Ishikawa (cell line): ENCODE data around the gene ETV3L.

Experiments
- CEBPB ChIP-seq: IDR thresholded peaks from 2 replicates; pipeline ENCODE4 v1.6.1; 2012
- CREB1 ChIP-seq: IDR thresholded peaks from 2 replicates; pipeline ENCODE4 v1.6.1; 2012; ENCODE audit warnings: low read depth
- EGR1 ChIP-seq: IDR thresholded peaks from 2 replicates; pipeline ENCODE4 v1.6.1; 2012
- EP300 ChIP-seq: IDR thresholded peaks from 2 replicates; pipeline ENCODE4 v1.6.1; 2012; ENCODE audit warnings: borderline replicate concordance
- FOXM1 ChIP-seq: IDR thresholded peaks from 2 replicates; pipeline ENCODE4 v1.6.1; 2012; ENCODE audit warnings: low read depth, borderline replicate concordance
- MAX ChIP-seq: IDR thresholded peaks from 2 replicates; pipeline ENCODE4 v1.6.1; 2012
- NFIC ChIP-seq: IDR thresholded peaks from 2 replicates; pipeline ENCODE4 v1.6.1; 2012
- RAD21 ChIP-seq: IDR thresholded peaks from 2 replicates; pipeline ENCODE4 v1.6.1; 2012; ENCODE audit warnings: low read depth
- REST ChIP-seq: IDR thresholded peaks from 2 replicates; pipeline ENCODE4 v1.6.1; 2012; ENCODE audit warnings: low read depth, mild to moderate bottlenecking
- TAF1 ChIP-seq: IDR thresholded peaks from 2 replicates; pipeline ENCODE4 v1.6.1; 2012; ENCODE audit warnings: low read depth, mild to moderate bottlenecking
- TCF12 ChIP-seq: IDR thresholded peaks from 2 replicates; pipeline ENCODE4 v1.6.1; 2012; ENCODE audit warnings: low read depth
- TEAD4 ChIP-seq: IDR thresholded peaks from 2 replicates; pipeline ENCODE4 v1.6.1; 2012
- USF1 ChIP-seq: IDR thresholded peaks from 2 replicates; pipeline ENCODE4 v1.6.1; 2012
- YY1 ChIP-seq: IDR thresholded peaks from 2 replicates; pipeline ENCODE4 v1.6.1; 2012; ENCODE audit warnings: low read depth
- ZBTB7A ChIP-seq: IDR thresholded peaks from 2 replicates; pipeline ENCODE4 v1.6.1; 2012; ENCODE audit warnings: low read depth

Gene ETV3L

GRCh38 chr1:157090771-157091170 is 8.8 kb downstream of the ETV3L start:
- TF ChIP-seq TCF12 (no peak), EGR1 (no peak), EP300 (no peak), FOXM1 (no peak), TAF1 (no peak), ZBTB7A (no peak), CREB1 (no peak), RAD21 (no peak)

- TF ChIP-seq FOXM1 (no peak), RAD21 (peak; percentile 95)
Measured at GRCh38 chr1:157090196-157090647, 9.4 kb downstream of the ETV3L start.

- no peak for TF ChIP-seq TEAD4
Measured at GRCh38 chr1:157089789-157090188, 9.8 kb downstream of the ETV3L start.

- TF ChIP-seq RAD21: no peak
- TF ChIP-seq USF1: no peak
- TF ChIP-seq CEBPB: no peak
- no peak for TF ChIP-seq TAF1
- TF ChIP-seq CREB1: no peak
- TF ChIP-seq FOXM1: no peak
- TF ChIP-seq EGR1: no peak
- TF ChIP-seq REST: no peak
Measured at GRCh38 chr1:157088607-157089006, 11.0 kb downstream of the ETV3L start.

- no peak for TF ChIP-seq NFIC
- no peak for TF ChIP-seq YY1
- TF ChIP-seq CEBPB: no peak
- TF ChIP-seq ZBTB7A: no peak
- no peak for TF ChIP-seq USF1
- no peak for TF ChIP-seq EGR1
- TF ChIP-seq FOXM1: no peak
- TF ChIP-seq RAD21: no peak
- TF ChIP-seq TCF12: no peak
- no peak for TF ChIP-seq TAF1
- no peak for TF ChIP-seq TEAD4
- TF ChIP-seq MAX: no peak
- TF ChIP-seq CREB1: no peak
- no peak for TF ChIP-seq REST
- TF ChIP-seq EP300: no peak
Measured at GRCh38 chr1:157087030-157087429, 12.6 kb downstream of the ETV3L start.

- TF ChIP-seq MAX (no peak), EP300 (no peak), USF1 (no peak), RAD21 (no peak), TAF1 (no peak), ZBTB7A (no peak)
Measured at GRCh38 chr1:157086299-157086698, 13.3 kb downstream of the ETV3L start.

- TF ChIP-seq TCF12 (no peak), MAX (no peak), NFIC (no peak), FOXM1 (no peak), CREB1 (no peak), TEAD4 (no peak), YY1 (no peak), ZBTB7A (no peak), EGR1 (no peak), TAF1 (no peak), USF1 (no peak), CEBPB (no peak), EP300 (no peak), REST (no peak), RAD21 (no peak)
Measured at GRCh38 chr1:157085421-157085820, 14.2 kb downstream of the ETV3L start.
